ENCODE data around the gene WDR64.

GRCh38 chr1:241674805-241675384 lies 22.8 kb downstream of the WDR64 start:
- TF ChIP-seq RXRA (IDR thresholded peaks at IDR 0.05) (no peak), FOXA1 (IDR thresholded peaks at IDR 0.05) (no peak), REST (IDR thresholded peaks at IDR 0.05) (no peak), CTCF (IDR thresholded peaks at IDR 0.05; ENCODE audit: low read depth, low read length, missing input control) (no peak), TAF1 (conservative IDR thresholded peaks at IDR 0.05) (no peak), MAX (IDR thresholded peaks at IDR 0.05) (no peak), ATF3 (IDR thresholded peaks at IDR 0.05) (no peak), ZBTB33 (IDR thresholded peaks at IDR 0.05) (no peak)

Data from liver (tissue), 3 donors.